Psoas muscle (tissue), 8 donors: ENCODE data around the gene TMEM207. TPM values are rescaled to one million over a fixed set of nuclear protein-coding genes. Genes with fewer than 3 reads are reported as not detected.

Experiments used
- ATAC-seq, 4 donors: fragments of 200-7000 bp; cut with Tn5 transposase; one replicate each; pipeline ENCODE4 v1.9.1; 2020; ENCODE audit warnings: moderate library complexity in 3 of 4, mild to moderate bottlenecking in 2 of 4
- DNase-seq, 2 donors: peaks; one replicate each; pipeline ENCODE4 v3.0.0-alpha.2; 2020
- H3K27ac ChIP-seq: fragments of 200-600 bp; one replicate; pipeline ENCODE4 v1.8.0; 2022
- H3K27me3 ChIP-seq, 3 donors: fragments of 200-600 bp in 1 of 3; one replicate each; pipeline versions ENCODE4 v1.6.1 to v1.8.0; 2013 to 2022; ENCODE audit warnings: low read length in 2 of 3, mild to moderate bottlenecking in 2 of 3, moderate library complexity in 1 of 3; ENCODE audit not compliant: insufficient read depth in 3 of 3
- H3K36me3 ChIP-seq, 2 donors: fragments of 200-600 bp in 1 of 2; one replicate each; pipeline versions ENCODE4 v1.6.1 to v1.8.0; 2013 to 2022; ENCODE audit warnings: low read depth in 1 of 2, mild to moderate bottlenecking in 1 of 2, moderate library complexity in 1 of 2; ENCODE audit not compliant: insufficient read depth in 1 of 2
- H3K4me1 ChIP-seq: fragments of 200-600 bp; one replicate; pipeline ENCODE4 v1.8.0; 2022
- H3K4me3 ChIP-seq: fragments of 200-600 bp; one replicate; pipeline ENCODE4 v1.8.0; 2022; ENCODE audit warnings: mild to moderate bottlenecking
- H3K9me3 ChIP-seq: fragments of 200-600 bp; one replicate; pipeline ENCODE4 v1.8.0; 2022
- intact Hi-C, 2 donors: fragments of 100-400 bp; cut with DNase I; formaldehyde crosslinking; loops; one replicate each; pipeline versions ENCODE4 v1.11.0 to v1.14.2; 2022
- polyA plus RNA-seq, 3 donors: library from polyadenylated mRNA; stranded (reverse); fragments of 200-250 nt; gene quantifications; one replicate each; pipeline ENCODE4 v1.2.3, GENCODE V29; 2013
- total RNA-seq, 4 donors: library from RNA; stranded (reverse); fragmentation: NEBNext Ultra II Directional in 2 of 4; extraction: Animal tissue kit (Norgen Biotek cat#: 25700) in 2 of 4; gene quantifications; one replicate each; pipeline versions ENCODE4 v1.2.1 to v1.2.4, GENCODE V29; 2021 to 2023
- TF ChIP-seq, protein P1 (sequence below): fragments of 200-600 bp; IDR thresholded peaks from one replicate; pipeline ENCODE4 v1.8.0; 2022; ENCODE audit warnings: antibody characterized with exemption
- donor health status: healthy with polysubstance abuse.
- donor health status: DM: no; HTN: no; CAD: no; lungs with moderate emphysema.
- donor health status: Bipolar disorder and iron deficiency.
- donor health status: healthy.
- donor health status: DM: yes; HTN: yes; CAD: no.
- donor health status: DM: no; HTN: no; CAD: no.
- donor health status: DM: no; HTN: no; CAD: no.
- donor health status: DM: yes; HTN: yes; CAD: no.

The TMEM207 gene
- total and polyA plus RNA-seq, 7 donors: not detected

DNA sequence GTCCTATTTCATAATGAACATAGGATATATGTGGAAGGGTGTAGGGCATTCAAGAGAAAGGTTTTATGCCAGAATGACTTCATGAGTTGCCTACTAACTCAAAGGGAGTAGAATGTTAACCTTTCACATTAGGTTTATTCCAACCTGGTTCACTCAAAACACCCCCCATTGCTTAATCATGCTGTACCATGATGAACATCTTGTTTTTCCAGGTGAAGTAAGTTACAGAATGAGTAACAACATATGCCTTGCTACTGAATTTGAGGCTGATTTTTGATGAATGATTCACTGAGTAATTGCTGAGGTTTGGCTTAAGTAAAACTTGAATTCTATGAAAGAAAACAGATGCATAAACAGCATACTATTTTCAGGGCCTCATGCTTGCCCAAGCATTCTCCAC, 67.6 kb downstream of the TMEM207 start:
- Histone ChIP-seq H3K4me3 (no peak overlapping the region), H3K27me3 (no peaks in the 10 kb centered on the region), H3K9me3 (no peaks in the 10 kb centered on the region), H3K27ac (no peak overlapping the region), H3K4me1 (peaks cover 4% of the 10 kb centered on the region), H3K36me3 (no peaks in the 10 kb centered on the region)
- ATAC-seq: no peak
- intact Hi-C loops: no loop called here
- no peak for DNase-seq
- TF ChIP-seq, protein P1, sequence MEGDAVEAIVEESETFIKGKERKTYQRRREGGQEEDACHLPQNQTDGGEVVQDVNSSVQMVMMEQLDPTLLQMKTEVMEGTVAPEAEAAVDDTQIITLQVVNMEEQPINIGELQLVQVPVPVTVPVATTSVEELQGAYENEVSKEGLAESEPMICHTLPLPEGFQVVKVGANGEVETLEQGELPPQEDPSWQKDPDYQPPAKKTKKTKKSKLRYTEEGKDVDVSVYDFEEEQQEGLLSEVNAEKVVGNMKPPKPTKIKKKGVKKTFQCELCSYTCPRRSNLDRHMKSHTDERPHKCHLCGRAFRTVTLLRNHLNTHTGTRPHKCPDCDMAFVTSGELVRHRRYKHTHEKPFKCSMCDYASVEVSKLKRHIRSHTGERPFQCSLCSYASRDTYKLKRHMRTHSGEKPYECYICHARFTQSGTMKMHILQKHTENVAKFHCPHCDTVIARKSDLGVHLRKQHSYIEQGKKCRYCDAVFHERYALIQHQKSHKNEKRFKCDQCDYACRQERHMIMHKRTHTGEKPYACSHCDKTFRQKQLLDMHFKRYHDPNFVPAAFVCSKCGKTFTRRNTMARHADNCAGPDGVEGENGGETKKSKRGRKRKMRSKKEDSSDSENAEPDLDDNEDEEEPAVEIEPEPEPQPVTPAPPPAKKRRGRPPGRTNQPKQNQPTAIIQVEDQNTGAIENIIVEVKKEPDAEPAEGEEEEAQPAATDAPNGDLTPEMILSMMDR: no peak

DNA sequence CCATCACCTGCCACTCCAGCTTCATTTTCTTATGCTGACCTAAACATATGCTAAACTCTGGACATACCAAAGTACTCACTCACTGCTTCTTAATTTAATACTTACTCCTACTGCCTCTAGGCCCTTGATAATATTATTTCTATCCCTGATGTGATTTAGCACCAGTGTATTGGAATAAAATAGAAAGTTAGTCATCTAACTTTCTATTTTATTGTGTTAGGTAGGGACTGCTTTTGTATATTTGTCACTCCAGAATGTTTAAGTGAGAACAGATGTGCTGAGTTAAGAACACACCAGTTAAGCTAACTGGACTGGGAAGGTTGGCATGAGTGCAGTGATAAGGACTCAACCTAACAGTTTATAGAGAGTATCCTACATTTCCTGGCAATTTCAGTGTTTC, 68.3 kb downstream of the TMEM207 start:
- intact Hi-C loops: no loop called here

DNA sequence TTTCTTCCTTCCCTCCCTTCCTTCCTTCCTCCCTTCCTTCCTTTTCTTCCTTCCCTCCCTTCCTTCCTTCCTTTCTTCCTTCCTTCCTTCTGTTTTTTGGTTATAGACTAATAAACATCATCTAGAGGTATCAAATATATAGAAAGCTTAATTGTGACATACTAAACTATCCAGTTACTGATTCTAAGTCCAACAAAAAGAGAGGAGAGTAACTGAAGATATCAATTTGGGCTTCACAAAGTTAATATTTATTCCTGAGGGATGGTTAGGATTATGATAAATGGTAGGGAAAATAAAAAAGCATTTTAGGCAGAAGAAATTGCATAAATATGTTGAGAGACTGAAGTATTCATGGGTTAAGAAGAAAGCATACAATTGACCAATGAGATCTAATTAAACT, 69.5 kb downstream of the TMEM207 start:
- Histone ChIP-seq H3K27ac (no peak overlapping the region), H3K36me3 (no peaks in the 10 kb centered on the region), H3K9me3 (no peaks in the 10 kb centered on the region), H3K4me1 (peaks cover 4% of the 10 kb centered on the region), H3K4me3 (no peak overlapping the region), H3K27me3 (no peaks in the 10 kb centered on the region)
- ATAC-seq (no peak), DNase-seq (no peak)
- TF ChIP-seq, protein P1: no peak
- intact Hi-C loops: no loop called here

More for the DNA sequence above, 68.3 kb downstream of the TMEM207 start:
- peaks cover 4% of the 10 kb centered on the region for H3K4me1 ChIP-seq
- H3K36me3 ChIP-seq: no peaks in the 10 kb centered on the region
- no peak for DNase-seq
- no peak overlapping the region for H3K27ac ChIP-seq
- no peaks in the 10 kb centered on the region for H3K27me3 ChIP-seq
- no peak for ATAC-seq
- H3K4me3 ChIP-seq: no peak overlapping the region
- no peaks in the 10 kb centered on the region for H3K9me3 ChIP-seq
- TF ChIP-seq, protein P1: no peak

Other genes with a start within 250 kb of the TMEM207 start
- under 1 TPM in 3 of 4 donors, not detected in 1; 0.25 to 0.62 (median 0.39) TPM for gene CLDN1, start 127.5 kb downstream of the TMEM207 start, total RNA-seq
- under 1 TPM; 0.30 to 0.51 (median 0.35) TPM for gene CLDN1, start 127.5 kb downstream of the TMEM207 start, polyA plus RNA-seq
- not detected for gene CLDN16, start 61.7 kb downstream of the TMEM207 start, total RNA-seq
- gene CLDN16, start 61.7 kb downstream of the TMEM207 start, polyA plus RNA-seq: not detected
- 1 to 10 TPM; 2.1 to 5.2 (median 4.6) TPM for gene IL1RAP, start 64.2 kb upstream of the TMEM207 start, total RNA-seq
- gene IL1RAP, start 64.2 kb upstream of the TMEM207 start, polyA plus RNA-seq: 1 to 10 TPM in 2 of 3 donors, under 1 TPM in 1; 0.70 to 6.3 (median 1.1) TPM